Transverse colon (tissue), 4 donors: Measurements from ENCODE around the gene CDYL.
A peak's percentile ranks its signal among the peaks of the same experiment; 100 is the strongest.

Experiments
- POLR2AphosphoS5 ChIP-seq, 3 donors: sonication (generic); formaldehyde crosslinking; IDR thresholded peaks; one replicate each; pipeline ENCODE4 v1.6.1; 2016; ENCODE audit warnings: antibody characterized with exemption in 3 of 3
- TF ChIP-seq, protein P1 (sequence below), 5 experiments: fragments of 200-600 bp in 3 of 5; fragments of 450-650 bp in 2 of 5; sonication (generic) in 3 of 5; IDR thresholded peaks; 1 replicate in 2 of 5; 2 replicates in 3 of 5; pipeline ENCODE4 v1.5.1; 2016 to 2017; ENCODE audit warnings: antibody characterized with exemption in 5 of 5, inconsistent platforms in 3 of 5, mild to moderate bottlenecking in 2 of 5, moderate library complexity in 1 of 5

DNA sequence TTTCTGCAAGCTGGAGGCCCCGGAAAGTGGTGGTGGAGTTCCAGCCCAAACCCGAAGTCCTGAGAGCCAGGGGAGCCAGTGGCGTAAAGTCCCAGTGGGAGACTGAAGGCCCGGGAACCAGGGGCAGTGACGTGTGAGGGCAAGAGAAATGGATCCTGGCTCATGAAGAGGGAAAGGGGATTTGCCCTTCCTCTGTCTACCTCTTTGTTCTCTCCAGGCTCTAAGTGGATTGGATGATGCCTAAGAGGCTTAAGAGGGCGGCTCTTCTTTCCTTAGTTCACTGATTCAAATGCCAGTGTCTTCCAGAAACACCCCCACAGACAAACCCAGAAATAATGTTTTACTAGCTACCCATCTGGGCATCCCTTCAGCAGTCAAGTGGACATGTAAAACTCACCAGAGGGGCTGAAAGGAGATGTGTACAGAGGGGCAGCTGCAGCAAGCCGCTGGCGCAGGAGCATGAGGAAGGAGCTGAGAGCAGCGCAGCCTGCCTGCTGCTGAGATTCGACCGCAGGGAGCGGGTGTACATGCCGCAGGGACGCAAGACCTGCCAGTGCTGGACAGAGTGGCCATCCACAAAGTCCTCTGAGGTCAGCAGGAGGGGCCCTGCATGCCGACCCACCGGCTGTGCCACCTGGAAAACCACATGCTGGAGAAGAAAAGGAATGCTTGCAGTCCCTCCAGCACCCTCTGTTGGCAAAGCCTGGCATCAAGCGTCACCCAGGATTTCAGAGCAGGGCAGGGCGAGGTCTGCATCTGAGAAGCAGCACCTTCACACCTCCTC is 29.5 kb downstream of the CDYL start:
- TF ChIP-seq POLR2AphosphoS5 (IDR thresholded peaks at IDR 0.05): no peak
- TF ChIP-seq, protein P1, sequence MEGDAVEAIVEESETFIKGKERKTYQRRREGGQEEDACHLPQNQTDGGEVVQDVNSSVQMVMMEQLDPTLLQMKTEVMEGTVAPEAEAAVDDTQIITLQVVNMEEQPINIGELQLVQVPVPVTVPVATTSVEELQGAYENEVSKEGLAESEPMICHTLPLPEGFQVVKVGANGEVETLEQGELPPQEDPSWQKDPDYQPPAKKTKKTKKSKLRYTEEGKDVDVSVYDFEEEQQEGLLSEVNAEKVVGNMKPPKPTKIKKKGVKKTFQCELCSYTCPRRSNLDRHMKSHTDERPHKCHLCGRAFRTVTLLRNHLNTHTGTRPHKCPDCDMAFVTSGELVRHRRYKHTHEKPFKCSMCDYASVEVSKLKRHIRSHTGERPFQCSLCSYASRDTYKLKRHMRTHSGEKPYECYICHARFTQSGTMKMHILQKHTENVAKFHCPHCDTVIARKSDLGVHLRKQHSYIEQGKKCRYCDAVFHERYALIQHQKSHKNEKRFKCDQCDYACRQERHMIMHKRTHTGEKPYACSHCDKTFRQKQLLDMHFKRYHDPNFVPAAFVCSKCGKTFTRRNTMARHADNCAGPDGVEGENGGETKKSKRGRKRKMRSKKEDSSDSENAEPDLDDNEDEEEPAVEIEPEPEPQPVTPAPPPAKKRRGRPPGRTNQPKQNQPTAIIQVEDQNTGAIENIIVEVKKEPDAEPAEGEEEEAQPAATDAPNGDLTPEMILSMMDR (IDR thresholded peaks at IDR 0.05): peak; percentile 61 to 70 (median 67)
